Endometrium (tissue), 2 donors: ENCODE data around the gene TNIP1.

Experiments
- FAIRE-seq: peaks from 2 replicates; lab custom pipeline; 2012; peaks lifted over from hg19 to GRCh38; lab: Jason Lieb, UNC
- donor health status: control.
- donor health status: control.

The TNIP1 gene

DNA sequence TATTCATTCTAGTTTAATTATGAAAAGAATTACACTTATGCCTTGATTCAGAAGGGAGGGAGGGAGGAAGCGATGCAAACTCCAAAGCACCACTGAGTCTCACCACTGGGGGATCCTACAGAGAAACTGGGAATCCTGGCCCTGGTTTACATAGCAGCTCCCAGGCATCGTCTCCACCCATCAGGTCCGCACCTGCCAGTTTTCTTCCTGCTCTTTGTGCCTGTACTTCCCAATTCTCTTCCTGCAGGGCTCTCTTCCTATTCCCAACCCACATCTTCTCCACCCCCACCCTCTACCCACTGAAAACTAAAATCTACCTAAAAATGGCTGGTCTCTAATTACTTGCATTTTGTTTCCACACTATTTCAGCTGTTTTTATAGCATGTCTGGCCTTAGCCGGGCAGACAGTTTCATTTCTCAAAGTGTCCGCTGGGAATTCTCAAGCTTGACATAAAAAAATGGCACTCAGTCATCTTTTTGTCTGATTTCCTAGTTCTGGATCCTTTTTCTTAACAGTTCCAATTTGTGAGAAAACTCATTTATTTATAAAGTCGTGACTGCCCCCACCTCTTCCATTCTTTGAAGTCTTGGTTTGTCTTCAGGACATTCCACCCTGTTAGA, 1.6 kb upstream of the TNIP1 start:
- FAIRE-seq, result no peak

DNA sequence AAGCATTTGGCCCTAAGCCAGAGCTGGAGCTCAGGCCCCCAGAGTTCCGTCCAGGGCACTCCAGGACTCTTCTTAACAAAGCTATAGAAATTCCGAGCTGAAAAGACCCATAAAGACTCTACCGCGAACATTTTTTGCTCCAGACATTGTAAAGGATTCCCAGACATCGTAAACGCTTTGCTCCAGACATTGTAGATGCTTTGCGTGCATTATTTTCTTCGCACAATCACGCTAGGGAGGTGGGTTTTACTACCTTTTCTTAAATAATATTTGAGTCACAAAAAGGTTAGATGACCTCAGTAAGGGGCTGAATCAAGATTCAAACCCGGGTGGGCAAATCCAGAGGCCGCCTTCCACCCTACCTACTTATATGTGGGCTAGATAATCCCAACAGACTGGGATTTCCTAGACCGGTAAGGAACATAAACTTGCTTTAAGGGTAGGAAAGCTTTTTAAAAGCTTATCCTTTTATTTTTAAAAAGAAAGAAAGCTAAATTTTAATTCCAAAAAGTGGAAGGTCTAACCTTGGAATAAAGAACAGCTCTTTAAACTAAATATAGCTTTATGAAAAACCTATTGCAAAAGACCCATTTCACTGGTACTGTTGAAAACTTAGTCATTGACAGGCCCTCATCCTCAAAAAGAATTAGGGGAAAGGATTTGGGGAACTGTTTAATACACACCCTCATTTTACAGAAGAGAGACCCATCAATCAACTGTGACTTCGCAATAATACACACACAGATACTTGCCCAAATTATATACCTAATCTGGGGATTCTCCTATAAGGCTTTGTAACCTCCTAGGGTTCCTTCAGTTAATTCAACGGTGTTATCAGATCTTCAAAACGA, 822 bp upstream of the TNIP1 start:
- FAIRE-seq, result no peak

DNA sequence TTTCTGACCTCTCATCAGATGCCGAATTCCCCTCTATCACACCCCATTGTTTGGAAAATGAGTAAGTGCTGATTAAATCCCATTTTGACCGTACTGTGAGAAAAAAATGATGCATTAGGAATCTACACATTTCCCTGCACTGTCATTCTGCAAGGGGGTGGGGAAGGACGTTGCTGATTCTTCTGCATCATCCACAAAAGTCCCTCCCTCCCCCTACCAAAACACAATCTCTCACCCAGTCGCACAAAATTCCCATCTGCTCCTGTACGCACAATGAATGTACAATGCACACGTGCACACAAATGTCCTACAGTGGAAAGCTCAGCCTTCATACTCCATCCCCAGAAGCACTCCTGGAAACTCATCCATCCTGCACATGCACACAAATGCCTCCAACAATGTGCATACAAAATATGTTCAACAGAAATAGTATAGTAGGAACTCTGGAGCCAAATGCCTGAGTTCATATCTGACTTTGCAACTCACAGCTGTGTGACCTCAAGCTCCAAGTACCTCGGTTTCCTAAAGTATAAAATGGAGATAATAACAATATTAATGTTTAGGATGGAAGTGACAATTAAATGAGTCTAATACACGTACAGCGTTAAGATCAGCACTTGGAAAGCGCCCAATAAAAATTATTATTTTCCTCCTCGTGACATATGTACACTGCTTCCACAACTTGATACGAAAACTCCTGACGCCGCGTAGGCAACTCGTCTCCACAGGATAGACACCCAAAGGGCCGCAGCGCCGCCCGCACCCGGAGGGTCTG, 809 bp downstream of the TNIP1 start:
- FAIRE-seq, result no peak

DNA sequence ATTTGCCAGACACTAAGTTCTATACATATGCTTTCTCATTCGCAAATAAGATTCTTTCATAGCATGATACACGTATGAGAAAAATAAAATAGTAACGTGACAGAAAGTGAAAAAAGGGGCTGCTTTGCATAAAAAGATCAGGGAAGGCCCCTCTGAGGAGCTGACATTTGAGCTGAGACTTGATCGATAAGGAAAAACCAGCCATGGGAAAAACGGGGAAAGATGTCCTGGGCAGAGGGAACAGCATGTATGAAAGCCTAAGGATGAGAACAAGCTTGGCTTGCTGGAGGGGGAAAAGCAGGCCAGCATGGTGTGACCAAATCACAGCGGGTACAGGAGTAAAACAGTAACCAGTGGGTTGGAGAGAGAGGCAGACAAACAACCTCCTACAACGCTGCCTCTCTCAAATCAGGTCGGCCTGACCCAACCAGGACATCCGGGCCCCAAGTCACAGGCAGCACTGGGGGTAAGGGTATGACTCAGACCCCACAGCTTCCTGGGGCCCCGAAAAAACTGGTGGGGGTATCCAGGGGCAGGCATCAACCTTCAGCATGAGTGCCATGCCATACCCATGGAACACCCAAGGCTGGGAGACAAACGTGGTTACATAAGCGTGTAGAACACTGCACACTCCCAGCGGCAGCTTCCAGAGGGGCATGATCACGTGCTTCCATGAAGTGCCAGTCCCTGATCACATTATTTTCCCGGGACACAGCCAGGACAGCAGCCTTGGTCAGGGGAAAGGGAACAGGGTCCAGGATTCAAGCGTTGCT, 2.2 kb downstream of the TNIP1 start:
- FAIRE-seq, result no peak

DNA sequence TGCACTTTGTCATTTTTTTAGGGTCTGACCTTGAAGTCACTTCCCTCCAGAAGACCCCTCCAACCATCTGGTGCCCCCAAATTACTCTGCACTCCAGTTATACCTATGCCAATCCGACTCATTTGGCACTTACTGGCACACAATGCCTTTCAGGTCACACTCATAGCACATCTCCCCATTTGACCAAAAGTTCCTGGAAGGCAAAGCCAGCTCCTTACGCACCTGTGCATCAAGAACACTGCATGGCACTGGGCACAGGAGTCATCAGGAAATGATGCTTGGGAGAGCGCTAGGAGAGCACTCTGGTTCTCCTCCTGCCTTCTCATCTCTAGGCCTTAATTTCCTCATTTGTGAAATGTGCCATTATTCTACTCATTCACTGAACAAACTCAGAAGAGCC, 2.9 kb downstream of the TNIP1 start:
- FAIRE-seq, result no peak

DNA sequence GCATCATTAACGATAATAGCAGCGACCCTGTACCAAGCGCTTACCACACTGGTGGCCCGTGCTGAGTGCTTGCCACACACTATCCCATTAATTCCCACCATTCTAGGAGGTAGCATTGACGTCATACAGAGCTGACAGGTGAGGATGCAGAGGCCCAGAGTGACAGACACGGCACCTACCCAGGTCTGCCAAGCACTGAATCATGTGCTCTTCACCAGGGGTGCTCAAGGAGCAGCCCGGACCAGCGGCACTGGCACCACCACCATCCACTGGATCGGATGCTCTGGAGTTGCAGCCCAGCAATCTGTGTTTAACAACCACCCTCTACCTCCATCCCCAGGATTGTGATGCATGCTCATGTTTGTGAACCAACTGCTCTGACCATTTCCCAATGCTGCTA, 3.4 kb downstream of the TNIP1 start:
- no peak for FAIRE-seq

DNA sequence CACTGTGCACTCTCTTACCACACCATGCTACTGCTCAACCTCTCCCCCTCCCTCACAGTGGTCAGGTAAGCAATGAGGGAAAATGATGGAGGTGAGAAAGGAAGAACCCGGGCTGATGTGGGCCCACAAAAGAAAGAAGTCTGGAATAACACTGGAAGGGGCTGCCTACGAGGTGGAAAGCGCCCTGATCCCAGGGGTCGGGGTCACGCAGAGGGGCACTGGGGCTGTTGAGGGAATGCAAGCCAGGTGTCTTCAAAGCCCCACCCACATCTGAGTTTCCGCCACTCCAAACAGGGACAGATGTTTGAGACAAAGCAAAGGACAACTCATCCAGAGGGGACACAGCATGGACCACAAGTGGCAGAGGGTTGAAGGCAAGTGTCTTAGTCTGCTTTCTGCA, 4.2 kb downstream of the TNIP1 start:
- FAIRE-seq, result no peak

DNA sequence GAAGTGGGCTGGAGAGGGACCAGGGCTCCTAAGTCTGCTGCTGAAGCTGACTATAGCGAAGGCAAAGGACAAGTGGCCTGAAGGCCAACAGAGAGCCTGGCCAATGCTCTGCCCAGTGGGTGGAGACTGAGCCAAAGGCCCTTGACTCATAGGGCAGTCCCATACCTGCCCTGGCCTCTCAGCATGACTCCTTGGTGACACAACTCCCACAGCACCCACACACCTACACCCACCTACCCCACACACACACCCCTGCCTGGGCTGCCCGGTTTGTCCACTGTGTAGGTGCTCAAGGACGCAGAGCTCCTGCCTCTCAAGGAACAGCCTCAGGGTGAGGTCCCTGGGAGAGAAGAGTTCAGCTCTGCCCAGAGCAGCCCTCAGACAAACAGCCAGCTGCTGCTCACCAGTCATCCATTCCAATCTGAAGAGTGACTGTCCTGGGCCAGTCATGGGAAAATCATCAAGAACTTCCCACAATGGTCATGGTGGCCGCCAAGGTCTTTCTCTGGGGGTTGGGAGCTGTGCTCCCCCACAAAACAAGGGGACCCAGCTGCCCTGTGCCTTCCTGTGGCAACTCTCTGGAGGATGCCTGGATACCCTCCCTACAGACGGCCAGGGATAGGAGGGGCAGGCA, 5.0 kb downstream of the TNIP1 start:
- FAIRE-seq, result no peak

DNA sequence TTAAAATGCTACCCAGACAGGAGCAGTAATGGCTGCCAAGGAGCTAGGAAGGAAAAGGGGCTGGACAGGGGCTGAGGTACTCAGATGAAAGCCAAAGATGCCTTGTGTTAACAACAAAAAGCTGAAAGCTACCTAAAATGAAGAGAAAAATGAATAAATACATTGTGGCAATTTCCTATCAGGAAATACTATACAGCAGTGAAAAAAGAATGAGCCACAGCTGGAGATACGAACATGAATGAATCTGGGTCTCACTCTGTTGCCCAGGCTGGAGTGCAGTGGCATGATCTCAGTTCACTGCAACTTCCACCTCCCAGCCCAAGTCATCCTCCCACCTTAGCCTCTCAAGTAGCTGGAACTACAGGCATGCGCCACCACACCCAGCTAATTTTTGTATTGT, 6.3 kb downstream of the TNIP1 start:
- FAIRE-seq, result no peak

DNA sequence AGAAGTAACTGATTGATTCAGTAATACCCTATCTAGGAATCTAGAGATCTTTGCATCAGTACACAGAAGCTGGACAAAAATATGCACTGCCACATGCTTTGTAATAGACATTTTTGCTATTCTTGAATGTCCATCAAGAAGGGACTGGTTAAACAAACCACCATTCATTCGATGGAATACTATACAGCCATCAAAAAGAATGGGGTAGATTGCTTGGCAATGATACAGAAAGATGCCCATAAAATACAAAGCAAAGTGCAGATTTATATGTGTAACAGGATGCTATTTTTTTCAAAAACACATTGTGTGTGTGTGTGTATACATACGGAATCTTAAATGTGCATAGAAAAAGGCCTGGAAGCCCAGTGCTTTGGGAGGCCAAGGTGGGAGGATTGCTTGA, 7.6 kb downstream of the TNIP1 start:
- FAIRE-seq, result no peak

DNA sequence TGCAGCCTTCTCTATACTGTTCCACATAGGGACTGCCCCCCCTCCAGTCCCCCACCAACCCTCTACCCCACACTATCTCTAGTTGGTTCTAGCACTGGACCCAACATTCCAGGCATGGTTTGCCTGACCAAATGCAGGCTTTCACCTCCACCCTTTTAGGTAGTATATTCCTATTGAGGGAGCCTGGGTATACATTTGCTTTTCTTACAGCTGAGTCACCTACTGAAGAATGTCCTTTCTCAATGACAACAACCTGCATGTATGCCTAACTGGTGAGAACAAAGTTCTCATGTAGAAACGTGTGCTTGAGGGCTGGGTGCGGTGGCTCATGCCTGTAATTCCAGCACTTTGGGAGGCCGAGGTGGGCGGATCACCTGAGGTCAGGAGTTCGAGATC, 8.2 kb downstream of the TNIP1 start:
- no peak for FAIRE-seq

DNA sequence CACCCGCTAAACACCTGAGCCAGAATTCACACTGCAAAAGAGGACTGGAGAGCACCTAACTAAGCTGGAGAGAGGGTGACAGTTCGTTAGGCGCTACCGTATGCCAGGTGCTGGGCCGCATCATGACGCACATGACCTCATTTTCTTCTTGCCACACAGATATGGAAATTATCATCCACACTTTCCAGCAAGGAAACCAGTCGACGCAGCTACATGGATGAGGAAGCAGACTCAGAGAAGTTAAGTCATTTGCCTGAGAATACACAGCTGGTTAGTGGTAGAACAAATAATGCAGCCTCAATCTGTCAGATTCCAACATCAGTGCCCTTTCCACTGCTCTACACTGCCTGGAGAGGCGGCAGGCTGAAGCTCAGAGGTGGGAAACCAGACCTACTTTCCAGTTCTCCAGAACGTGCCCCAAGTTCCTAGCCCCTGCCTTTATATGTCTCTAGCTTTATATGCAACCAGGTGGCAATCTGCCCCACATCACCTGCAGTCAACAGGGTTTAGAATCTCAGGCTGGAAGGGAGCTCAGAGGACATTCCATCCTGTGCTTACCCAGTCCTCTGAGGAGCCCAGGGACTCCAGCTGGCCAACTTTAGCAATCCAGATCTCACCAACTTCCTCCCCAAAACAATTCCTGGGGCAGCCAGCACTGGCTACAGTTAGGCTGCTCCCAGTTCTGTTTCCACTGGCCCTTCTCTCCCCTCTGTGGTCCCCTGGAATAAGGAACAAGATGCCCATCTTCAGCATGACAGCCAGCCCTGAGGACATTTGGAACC, 8.8 kb downstream of the TNIP1 start:
- FAIRE-seq, result no peak

DNA sequence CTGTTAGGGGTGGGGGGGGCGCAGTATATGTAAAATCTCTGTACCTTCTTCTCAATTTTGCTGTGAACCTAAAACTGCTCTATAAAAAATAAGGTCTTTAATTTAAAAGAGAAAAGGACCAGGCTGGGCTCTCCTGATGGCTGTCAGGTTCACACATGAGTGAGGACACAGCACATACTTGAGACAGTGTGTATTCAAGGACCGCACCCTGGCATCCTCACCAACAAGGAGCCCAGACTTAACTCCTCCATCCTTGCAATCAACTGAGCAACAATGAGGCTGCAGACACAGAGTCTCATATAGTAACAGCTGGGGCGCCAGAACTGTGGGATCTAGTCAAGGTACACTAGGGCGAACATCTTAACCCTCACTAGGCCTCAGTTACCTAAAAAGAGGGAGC, 9.8 kb downstream of the TNIP1 start:
- FAIRE-seq, result no peak

DNA sequence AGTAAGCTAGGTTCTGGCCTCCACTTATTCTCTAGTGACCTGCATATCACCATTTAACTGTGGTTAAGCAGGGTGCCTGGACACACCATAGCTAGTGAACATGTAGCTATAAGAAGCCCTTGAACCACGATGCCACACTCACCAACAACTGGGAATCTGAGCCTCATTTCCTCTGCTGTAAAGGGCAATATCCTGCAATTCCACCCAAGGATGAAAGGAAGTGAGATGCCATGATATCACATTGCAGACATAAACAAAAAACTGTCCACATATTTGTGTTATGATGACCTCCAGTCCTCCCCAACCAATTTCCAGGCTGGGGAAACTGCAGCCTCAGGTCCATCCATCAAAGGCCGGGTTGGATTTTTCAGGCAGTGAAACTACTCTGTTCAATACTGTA, 10.4 kb downstream of the TNIP1 start:
- no peak for FAIRE-seq

DNA sequence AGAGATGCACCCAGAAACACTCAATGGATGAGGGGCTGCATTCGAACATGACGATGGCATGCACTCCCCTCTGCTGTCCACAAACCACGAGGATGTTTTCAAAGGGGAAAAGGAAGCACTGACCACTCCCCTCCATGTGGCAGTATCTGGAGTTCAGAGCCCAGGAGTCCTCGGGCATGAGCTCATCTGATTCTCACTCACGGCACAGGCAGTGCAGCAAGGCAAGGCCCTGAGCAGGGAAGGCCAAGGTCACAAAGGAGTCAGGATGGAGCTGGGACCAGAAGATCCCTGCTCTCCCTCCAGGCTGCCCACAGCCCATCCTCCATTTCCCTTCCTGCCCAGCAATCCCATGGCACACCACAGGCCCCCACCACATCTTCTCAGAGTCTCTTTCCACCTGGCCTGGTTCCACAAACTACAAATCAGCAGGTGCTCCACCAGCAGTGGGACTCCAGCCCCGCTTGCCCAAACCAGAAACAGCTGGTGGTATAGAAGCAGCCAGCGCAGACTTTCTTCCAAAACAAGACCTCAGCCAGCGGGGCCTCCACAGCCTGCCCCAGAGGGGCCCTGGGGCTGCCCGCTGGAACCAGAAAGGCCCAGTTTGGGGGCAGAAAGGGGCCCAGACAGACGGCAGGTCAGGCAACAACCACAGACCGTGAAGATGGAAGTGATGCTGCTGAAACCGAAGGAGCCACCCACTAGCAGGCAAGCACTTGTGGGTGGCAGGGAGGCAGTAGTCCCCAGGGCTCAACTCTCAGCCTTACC, 12.2 kb downstream of the TNIP1 start:
- FAIRE-seq, result no peak

DNA sequence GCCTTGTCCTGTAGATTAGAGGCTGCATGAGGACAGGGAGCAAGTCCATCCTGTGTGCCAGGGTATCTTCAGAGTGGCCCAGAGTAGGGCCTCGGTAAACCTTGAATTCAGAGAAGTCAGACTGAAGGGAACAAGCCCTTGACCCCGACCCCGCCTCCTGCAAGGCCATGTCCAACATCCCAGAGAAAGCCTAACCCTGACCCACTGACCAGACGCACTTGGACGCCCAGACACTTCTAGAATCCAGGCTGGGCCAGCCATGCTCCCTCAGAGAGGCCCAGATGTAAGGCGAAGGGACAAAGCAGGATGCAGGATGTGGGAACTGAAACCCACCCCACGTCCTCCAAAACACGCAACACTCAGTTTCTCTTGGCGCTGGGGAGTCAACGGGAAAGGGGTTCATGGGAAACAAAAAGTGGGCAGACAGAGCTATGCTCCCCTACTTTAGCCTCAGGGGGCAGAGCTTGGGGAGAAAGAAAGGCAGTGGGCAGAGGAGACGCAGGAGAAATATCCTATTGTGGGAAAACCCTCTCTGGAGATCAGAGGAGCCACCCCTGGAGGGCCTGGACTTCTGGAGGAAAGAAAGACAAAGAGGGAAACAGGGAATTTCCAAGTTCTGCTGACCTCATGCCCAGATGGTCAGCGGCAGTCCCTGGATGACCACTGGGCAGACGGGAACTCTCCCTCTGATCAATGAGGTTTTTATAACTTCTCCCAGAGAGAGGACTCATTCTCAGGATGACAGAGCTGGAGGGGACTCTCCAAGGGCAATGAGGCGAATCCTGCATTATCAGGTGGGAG, 13.0 kb downstream of the TNIP1 start:
- no peak for FAIRE-seq

DNA sequence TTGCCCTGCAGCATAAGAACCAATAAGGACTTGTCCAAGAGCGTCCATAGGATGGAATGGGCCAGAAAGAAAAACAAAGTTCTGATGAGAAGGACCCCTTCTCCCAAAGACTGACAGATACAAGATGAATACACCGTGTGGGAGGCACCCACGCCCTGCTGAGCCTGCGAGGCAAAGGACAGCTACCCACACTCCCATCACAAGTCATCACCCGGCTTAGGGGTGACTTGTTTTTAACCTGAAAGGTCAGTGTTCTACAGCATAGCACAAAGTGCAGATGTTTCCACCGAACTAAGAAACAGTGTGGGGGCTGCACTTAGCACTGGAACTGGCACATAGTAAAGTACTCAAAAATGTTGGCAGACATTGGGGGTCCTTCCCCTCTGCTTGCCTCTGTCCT, 13.9 kb downstream of the TNIP1 start:
- no peak for FAIRE-seq

DNA sequence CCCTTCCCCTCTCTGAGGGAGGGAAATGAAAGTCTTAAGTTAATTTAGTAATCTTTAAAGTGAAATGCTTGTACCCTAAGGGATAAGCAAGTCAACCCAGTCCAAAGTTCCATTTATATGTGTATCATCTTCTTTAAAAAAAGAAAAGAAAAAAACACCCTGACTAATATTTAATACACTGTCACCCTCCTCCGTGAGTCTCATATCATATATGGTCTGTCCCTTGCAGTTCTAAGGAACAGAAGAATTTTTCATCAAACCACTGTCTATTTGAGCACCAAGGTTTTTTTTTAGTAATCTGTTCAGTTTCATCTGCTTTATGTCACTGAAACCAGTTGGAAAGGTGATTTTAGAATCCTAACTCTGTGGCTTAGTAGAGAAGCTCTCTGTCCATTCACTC, 15.2 kb downstream of the TNIP1 start:
- FAIRE-seq, result no peak

DNA sequence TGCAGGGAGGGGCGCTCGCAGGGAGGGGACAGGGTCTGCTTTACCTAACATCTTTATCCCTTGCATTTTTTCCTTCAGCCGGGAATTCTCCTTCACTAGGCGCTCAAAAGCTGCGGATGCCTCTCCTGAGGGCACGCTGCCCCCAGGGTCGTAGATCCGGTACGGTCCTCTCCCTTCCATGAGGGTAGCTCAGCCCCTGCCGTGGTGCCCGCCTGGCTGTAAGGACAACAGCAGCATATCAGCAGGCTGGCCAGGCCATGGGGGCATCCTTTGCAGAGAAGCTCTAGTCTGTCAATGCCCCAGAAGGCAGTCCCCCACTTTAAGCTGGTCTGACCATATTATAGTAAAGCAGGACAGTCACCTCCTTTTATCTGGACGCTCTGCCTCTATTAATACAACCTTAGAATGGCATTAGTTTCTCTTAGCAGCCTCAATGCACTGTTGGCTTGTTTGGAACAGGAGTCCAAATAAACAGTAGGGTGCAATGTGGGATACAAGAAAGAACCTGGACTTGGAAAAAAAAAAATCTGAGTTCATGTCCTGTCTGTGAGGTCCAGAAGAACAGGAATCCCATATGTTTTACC, 15.8 kb downstream of the TNIP1 start:
- no peak for FAIRE-seq
